Rectal smooth muscle tissue (tissue), 1 donor: Measurements from ENCODE around the gene SRD5A3.

ENCODE experiments used
- H3K27ac ChIP-seq: one replicate; pipeline ENCODE4 v1.7.0; 2013; ENCODE audit warnings: low read depth, low read length, inconsistent platforms
- H3K27me3 ChIP-seq: one replicate; pipeline ENCODE4 v1.7.0; 2013; ENCODE audit warnings: low read length; ENCODE audit not compliant: control insufficient read depth, insufficient read depth
- H3K36me3 ChIP-seq: one replicate; pipeline ENCODE4 v1.7.0; 2013; ENCODE audit warnings: low read length; ENCODE audit not compliant: control insufficient read depth, insufficient read depth
- H3K4me1 ChIP-seq: one replicate; pipeline ENCODE4 v1.7.0; 2013; ENCODE audit warnings: low read length; ENCODE audit not compliant: control insufficient read depth, insufficient read depth
- H3K4me3 ChIP-seq: one replicate; pipeline ENCODE4 v1.7.0; 2013; ENCODE audit warnings: low read length
- H3K9ac ChIP-seq: one replicate; pipeline ENCODE4 v1.7.0; 2013; ENCODE audit warnings: low read length

The SRD5A3 gene

DNA sequence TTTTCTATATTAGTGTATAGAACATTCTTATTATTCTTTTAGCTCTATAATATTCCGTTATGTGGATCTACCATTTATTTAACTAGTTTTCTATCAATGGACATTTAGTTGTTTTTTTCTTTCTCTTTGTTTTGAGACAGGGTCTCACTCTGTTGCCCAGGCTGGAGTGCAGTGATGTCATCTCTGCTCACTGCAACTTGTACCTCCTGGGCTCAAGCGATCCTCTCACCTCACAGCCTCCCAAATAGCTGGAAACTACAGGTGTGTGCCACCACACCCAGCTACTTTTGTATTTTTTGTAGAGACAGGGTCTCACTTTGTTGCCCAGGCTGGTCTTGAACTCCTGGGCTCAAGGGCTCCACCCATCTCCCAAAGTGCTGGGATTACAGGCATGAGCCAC, 60.5 kb downstream of the SRD5A3 start:
- Histone ChIP-seq H3K4me3 (no peak overlapping the region), H3K4me1 (no peaks in the 10 kb centered on the region), H3K36me3 (peaks cover 3% of the 10 kb centered on the region), H3K27me3 (no peaks in the 10 kb centered on the region), H3K9ac (no peak overlapping the region), H3K27ac (no peak overlapping the region)

DNA sequence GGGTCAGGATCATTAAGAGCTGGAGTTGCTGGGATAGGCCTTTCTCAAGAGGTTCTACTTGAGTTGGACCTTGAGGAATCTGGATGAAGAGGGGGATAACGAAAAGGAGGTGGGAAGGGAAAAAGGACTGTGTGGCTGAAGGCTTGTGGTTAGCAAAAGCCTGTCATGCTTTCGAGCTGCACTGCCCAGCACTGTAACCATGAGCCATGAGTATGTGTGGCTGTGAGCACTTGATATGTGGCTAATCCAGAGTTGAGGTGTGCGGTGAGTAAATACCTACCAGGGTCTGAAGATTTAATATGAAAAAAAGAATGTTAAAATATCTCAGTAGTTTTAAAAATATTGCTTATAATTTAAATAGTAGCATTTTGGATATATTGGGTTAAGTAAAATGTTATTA, 61.1 kb downstream of the SRD5A3 start:
- Histone ChIP-seq H3K36me3 (peaks cover 6% of the 10 kb centered on the region), H3K4me3 (no peak overlapping the region), H3K9ac (no peak overlapping the region), H3K27me3 (no peaks in the 10 kb centered on the region), H3K4me1 (no peaks in the 10 kb centered on the region), H3K27ac (no peak overlapping the region)

DNA sequence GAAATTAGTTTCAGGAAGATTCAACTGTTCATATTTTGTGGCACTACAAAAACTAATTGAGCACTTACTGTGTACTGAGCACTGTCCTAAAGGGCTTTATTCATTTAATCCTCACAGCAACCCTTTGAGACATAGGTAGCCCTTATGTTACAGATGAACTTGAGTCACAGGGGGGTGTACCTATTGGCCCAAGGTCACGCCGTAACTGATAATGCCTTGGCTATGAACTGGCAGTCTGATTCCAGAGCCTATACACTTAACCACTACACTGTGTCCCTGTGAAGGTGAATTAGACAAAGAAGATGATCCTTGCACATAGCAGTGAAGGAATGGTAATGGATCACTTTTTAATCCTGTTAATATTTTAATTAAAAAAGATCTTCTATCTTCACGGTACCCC, 61.7 kb downstream of the SRD5A3 start:
- Histone ChIP-seq H3K4me1 (no peaks in the 10 kb centered on the region), H3K36me3 (peaks cover 6% of the 10 kb centered on the region), H3K9ac (no peak overlapping the region), H3K27ac (no peak overlapping the region), H3K27me3 (no peaks in the 10 kb centered on the region), H3K4me3 (no peak overlapping the region)

DNA sequence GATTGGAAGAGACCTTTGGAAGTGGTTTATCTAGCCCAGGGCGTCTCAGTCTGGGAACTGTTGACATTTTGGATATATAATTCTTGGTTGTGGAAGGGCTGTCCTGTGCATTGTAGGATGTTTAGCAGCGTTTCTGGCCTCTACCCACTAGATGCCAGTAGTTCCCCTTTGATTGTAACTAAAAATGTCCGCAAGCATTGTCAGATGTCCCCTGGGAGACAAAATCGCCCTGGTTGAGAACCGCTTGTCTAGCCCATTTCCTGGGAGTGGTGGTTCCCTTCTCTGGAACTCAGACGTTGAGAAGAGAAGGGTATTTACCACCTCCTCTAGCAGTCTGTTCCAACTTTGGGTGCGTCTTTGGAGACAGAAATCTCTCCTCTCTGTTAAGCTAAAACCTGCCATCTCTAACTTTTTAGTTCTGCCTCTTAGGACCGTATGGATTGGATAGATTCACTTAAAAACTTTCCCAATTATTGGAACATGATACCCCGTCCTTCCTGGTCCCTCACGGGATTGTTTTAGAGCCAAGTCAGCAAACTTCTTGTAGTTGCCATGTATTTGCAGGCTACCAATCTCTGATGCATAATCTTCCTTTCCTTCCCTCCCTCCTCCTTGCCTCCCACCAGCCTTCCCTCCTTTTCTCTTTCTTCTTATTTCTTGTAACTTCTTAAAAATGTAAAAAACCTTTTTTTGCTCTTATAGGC, 63.6 kb downstream of the SRD5A3 start:
- H3K9ac ChIP-seq, result no peak overlapping the region
- H3K36me3 ChIP-seq, result peaks cover 4% of the 10 kb centered on the region
- no peaks in the 10 kb centered on the region for H3K4me1 ChIP-seq
- H3K4me3 ChIP-seq, result no peak overlapping the region
- H3K27me3 ChIP-seq, result no peaks in the 10 kb centered on the region
- H3K27ac ChIP-seq, result no peak overlapping the region

DNA sequence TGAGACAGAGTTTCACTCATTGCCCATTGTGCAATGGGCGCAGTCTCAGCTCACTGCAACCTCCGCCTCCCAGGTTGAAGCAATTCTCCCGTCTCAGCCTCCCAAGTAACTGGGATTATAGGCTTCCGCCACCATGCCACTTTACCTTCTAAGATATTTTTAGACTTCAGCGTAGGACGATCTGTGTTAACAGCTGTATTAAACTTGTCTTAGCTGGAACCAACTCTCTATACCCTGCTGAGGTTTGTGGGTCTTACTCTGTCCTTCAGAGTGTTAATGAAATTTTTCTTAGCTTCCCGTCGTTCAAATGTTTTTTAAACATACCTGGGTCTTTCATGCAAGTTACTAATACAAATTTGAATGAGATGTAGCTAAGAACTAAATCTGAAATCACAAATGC, 64.4 kb downstream of the SRD5A3 start:
- H3K4me3 ChIP-seq, result no peak overlapping the region

DNA sequence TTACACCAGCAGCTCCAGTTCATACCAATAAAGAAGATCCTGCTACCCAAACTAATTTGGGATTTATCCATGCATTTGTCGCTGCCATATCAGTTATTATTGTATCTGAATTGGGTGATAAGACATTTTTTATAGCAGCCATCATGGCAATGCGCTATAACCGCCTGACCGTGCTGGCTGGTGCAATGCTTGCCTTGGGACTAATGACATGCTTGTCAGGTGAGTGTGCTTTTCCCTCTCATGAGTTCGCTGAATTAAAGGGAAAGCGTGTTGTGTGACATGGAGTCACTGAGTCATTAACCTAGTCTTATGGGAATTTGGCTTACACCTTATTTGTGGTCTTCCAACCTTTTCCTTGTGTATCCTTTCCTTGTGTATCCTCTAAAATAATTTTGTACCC, 65.6 kb downstream of the SRD5A3 start:
- Histone ChIP-seq H3K4me1 (no peaks in the 10 kb centered on the region), H3K36me3 (peaks cover 6% of the 10 kb centered on the region)

More for the DNA sequence above, 64.4 kb downstream of the SRD5A3 start:
- Histone ChIP-seq H3K27ac (no peak overlapping the region), H3K4me1 (no peaks in the 10 kb centered on the region), H3K36me3 (peaks cover 4% of the 10 kb centered on the region), H3K27me3 (no peaks in the 10 kb centered on the region), H3K9ac (no peak overlapping the region)

DNA sequence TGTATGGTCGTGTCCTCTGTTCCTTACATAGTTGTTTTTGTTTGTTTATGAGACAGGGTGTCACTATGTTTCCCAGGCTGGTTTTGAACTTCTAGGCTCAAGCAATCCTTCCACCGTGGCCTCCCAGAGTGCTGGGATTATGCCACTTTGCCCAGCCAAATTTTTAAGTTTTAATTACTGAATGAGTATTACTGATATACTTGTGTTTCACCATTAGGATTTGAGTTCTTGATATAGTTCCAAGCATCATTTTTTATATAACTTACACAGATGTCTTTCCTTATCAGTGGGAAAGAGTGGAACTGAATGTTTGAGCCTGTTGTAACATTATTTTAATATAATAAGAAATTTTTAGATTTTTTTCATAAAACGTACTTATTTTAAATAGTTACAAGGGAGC, 70.1 kb downstream of the SRD5A3 start:
- H3K9ac ChIP-seq, result no peak overlapping the region
- H3K27me3 ChIP-seq, result no peaks in the 10 kb centered on the region
- H3K27ac ChIP-seq, result no peak overlapping the region
- peaks cover 12% of the 10 kb centered on the region for H3K36me3 ChIP-seq
- no peaks in the 10 kb centered on the region for H3K4me1 ChIP-seq
- no peak overlapping the region for H3K4me3 ChIP-seq

More for the DNA sequence above, 65.6 kb downstream of the SRD5A3 start:
- Histone ChIP-seq H3K9ac (no peak overlapping the region), H3K27me3 (no peaks in the 10 kb centered on the region), H3K4me3 (no peak overlapping the region), H3K27ac (no peak overlapping the region)
